ENCODE measurements around the gene STK32C. TPM values are rescaled to one million over a fixed set of nuclear protein-coding genes. Genes with fewer than 3 reads are reported as not detected.
A peak's percentile ranks its signal among the peaks of the same experiment; 100 is the strongest.

Gene STK32C
- total RNA-seq, 2 donors from 2014 or later, result 8.4 to 9.9 TPM

GRCh38 chr10:132336919-132337407 is 29.2 kb upstream of the STK32C start:
- Histone ChIP-seq H3K27ac (ENCODE audit: low read depth, low read length) (peak overlapping the region; percentile 81), H3K36me3 (ENCODE audit: control insufficient read depth, insufficient read depth, low read length) (peaks cover 4% of the 10 kb centered on the region), H3K4me1 (ENCODE audit: control insufficient read depth, insufficient read depth, low read length) (no peaks in the 10 kb centered on the region), H3K9ac (ENCODE audit: extremely low read depth, low read length, poor library complexity, severe bottlenecking) (no peak overlapping the region), H3K9me3 (ENCODE audit: control insufficient read depth, low read length) (no peaks in the 10 kb centered on the region), H3K4me3 (ENCODE audit: low read length) (no peak overlapping the region), H3K27me3 (ENCODE audit: control insufficient read depth, insufficient read depth, low read length, poor library complexity, severe bottlenecking) (no peaks in the 10 kb centered on the region)
- Mint-ChIP-seq H3K4me3 (no peak overlapping the region), H3K36me3 (ENCODE audit: low read depth) (peaks cover 13% of the 10 kb centered on the region), H3K27ac (no peak overlapping the region), H3K9me3 (no peaks in the 10 kb centered on the region), H3K4me1 (peaks cover 6% of the 10 kb centered on the region), H3K27me3 (ENCODE audit: insufficient read depth) (no peaks in the 10 kb centered on the region)
- WGBS, 2 experiments (ENCODE audit: insufficient coverage in 1 of 2, insufficient read length in 1 of 2), result 72 to 91% methylated on average over 11 to 19 of the region's 19 CpGs
- DNase-seq, result no peak
- TF ChIP-seq, protein P1, sequence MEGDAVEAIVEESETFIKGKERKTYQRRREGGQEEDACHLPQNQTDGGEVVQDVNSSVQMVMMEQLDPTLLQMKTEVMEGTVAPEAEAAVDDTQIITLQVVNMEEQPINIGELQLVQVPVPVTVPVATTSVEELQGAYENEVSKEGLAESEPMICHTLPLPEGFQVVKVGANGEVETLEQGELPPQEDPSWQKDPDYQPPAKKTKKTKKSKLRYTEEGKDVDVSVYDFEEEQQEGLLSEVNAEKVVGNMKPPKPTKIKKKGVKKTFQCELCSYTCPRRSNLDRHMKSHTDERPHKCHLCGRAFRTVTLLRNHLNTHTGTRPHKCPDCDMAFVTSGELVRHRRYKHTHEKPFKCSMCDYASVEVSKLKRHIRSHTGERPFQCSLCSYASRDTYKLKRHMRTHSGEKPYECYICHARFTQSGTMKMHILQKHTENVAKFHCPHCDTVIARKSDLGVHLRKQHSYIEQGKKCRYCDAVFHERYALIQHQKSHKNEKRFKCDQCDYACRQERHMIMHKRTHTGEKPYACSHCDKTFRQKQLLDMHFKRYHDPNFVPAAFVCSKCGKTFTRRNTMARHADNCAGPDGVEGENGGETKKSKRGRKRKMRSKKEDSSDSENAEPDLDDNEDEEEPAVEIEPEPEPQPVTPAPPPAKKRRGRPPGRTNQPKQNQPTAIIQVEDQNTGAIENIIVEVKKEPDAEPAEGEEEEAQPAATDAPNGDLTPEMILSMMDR (conservative IDR thresholded peaks at IDR 0.05), result no peak

DNA sequence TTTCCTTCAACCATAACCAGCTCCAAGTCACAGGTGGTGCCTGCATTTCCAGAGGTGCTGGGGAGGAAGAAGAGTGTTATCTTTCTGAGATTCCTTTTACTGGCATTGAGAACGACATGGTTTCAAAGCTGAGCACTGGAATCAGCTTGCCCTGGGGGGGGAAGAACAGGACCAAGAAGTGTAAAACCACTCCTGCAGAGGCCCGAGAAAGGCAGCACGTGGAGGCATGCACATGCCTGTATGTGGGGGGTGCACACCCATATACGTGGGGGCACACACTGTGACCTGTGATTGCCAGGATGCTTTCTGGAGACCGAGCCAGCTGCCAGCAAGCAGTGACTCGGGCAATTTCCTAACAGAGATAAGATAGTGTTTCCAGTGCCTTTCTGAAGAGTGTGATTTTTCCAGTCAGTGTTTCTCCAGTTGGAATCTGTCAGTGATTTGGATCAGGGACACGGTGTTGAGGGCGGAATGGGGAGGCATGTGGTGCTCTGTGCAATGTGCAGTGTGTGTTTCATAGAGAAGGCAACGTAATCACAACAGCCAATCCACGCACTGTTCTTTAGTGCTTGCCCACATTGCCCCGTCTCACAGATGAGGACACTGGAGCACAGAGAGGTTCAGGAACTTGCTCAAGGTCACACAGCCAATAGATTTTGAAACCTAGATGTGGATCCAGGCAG is 28.5 kb upstream of the STK32C start:
- no peak overlapping the region for H3K27ac ChIP-seq (ENCODE audit: low read depth, low read length)
- Mint-ChIP-seq H3K27ac (peak overlapping the region; percentile 19), H3K4me3 (no peak overlapping the region)

DNA sequence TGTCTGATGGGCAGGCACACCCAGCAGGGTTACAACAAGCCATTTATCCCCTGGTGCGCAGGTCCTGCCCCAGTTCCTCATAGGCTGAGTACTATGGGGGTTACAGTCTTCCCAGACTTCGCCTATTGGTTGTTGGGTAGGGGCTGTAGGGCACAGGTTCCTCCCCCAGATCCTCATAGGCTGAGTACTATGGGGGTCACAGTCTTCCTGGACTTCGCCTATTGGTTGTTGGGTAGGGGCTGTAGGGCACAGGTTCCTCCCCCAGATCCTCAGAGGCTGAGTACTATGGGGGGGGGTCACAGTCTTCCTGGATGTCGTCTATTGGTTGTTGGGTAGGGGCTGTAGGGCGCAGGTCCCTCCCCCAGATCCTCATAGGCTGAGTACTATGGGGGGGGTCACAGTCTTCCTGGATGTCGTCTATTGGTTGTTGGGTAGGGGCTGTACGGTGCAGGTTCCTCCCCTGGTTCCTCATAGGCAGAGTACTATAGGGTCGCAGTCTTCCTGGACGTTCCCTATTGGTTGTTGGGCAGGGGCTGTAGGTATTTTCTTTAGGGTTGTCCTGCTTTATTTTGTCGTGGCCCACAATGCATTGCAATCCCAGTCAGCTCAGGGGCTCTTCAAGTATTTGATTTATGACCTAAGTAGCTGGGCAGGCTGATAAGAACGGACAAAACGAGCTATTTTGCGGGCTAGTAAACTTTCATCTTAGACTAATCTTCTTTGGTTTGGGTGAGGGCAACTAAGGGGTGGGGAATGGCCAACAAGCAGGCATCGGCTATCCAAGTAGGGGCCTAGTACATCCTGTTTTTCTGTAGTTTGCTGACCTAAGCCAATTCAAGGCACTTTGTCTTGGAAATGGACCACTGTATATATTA is 27.7 kb upstream of the STK32C start:
- peaks cover 4% of the 10 kb centered on the region for H3K36me3 ChIP-seq (ENCODE audit: control insufficient read depth, insufficient read depth, low read length)
- H3K4me3 ChIP-seq (ENCODE audit: low read length), result no peak overlapping the region
- no peak overlapping the region for H3K27ac ChIP-seq (ENCODE audit: low read depth, low read length)
- no peak overlapping the region for H3K4me3 Mint-ChIP-seq
- no peak overlapping the region for H3K9ac ChIP-seq (ENCODE audit: extremely low read depth, low read length, poor library complexity, severe bottlenecking)
- peaks cover 9% of the 10 kb centered on the region for H3K4me1 Mint-ChIP-seq
- H3K36me3 Mint-ChIP-seq (ENCODE audit: low read depth), result peaks cover 13% of the 10 kb centered on the region
- no peaks in the 10 kb centered on the region for H3K9me3 ChIP-seq (ENCODE audit: control insufficient read depth, low read length)
- peaks cover 3% of the 10 kb centered on the region for H3K9me3 Mint-ChIP-seq
- H3K4me1 ChIP-seq (ENCODE audit: control insufficient read depth, insufficient read depth, low read length), result no peaks in the 10 kb centered on the region
- 77 to 93% methylated on average over 4 to 14 of the region's 14 CpGs for WGBS, 2 experiments (ENCODE audit: insufficient coverage in 1 of 2, insufficient read length in 1 of 2)
- TF ChIP-seq, protein P1 (conservative IDR thresholded peaks at IDR 0.05), result no peak
- H3K27me3 Mint-ChIP-seq (ENCODE audit: insufficient read depth), result no peaks in the 10 kb centered on the region
- H3K27ac Mint-ChIP-seq, result no peak overlapping the region
- no peaks in the 10 kb centered on the region for H3K27me3 ChIP-seq (ENCODE audit: control insufficient read depth, insufficient read depth, low read length, poor library complexity, severe bottlenecking)
- DNase-seq, result peak; percentile 62

More for the DNA sequence above, 28.5 kb upstream of the STK32C start:
- Histone ChIP-seq H3K4me3 (ENCODE audit: low read length) (no peak overlapping the region), H3K9me3 (ENCODE audit: control insufficient read depth, low read length) (no peaks in the 10 kb centered on the region), H3K9ac (ENCODE audit: extremely low read depth, low read length, poor library complexity, severe bottlenecking) (no peak overlapping the region), H3K4me1 (ENCODE audit: control insufficient read depth, insufficient read depth, low read length) (no peaks in the 10 kb centered on the region), H3K27me3 (ENCODE audit: control insufficient read depth, insufficient read depth, low read length, poor library complexity, severe bottlenecking) (no peaks in the 10 kb centered on the region), H3K36me3 (ENCODE audit: control insufficient read depth, insufficient read depth, low read length) (peaks cover 4% of the 10 kb centered on the region)
- no peaks in the 10 kb centered on the region for H3K27me3 Mint-ChIP-seq (ENCODE audit: insufficient read depth)
- 93 to 96% methylated on average over 11 of the region's 11 CpGs for WGBS, 2 experiments (ENCODE audit: insufficient coverage in 1 of 2, insufficient read length in 1 of 2)
- H3K4me1 Mint-ChIP-seq, result peaks cover 8% of the 10 kb centered on the region
- H3K36me3 Mint-ChIP-seq (ENCODE audit: low read depth), result peaks cover 13% of the 10 kb centered on the region
- H3K9me3 Mint-ChIP-seq, result peaks cover 1% of the 10 kb centered on the region
- DNase-seq, result no peak
- TF ChIP-seq, protein P1 (conservative IDR thresholded peaks at IDR 0.05), result no peak

Data from endodermal cell (in vitro differentiated cells).